Chondrocyte (in vitro differentiated cells): ENCODE data around the gene SEMA6A. TPM values are rescaled to one million over a fixed set of nuclear protein-coding genes. Genes with fewer than 3 reads are reported as not detected.

ENCODE experiments used
- DNase-seq: peaks from one replicate; pipeline ENCODE4 v3.0.0; 2021; ENCODE audit warnings: mixed read lengths, low spot score
- H3K27ac Mint-ChIP-seq: one replicate; pipeline ENCODE4 v1.8.0; 2021; ENCODE audit warnings: mild to moderate bottlenecking, moderate library complexity, mixed read lengths; ENCODE audit not compliant: unreplicated experiment
- H3K27me3 Mint-ChIP-seq: 2 replicates; pipeline ENCODE4 v1.8.0; 2021; ENCODE audit warnings: low read depth, mixed read lengths
- H3K36me3 Mint-ChIP-seq: 2 replicates; pipeline ENCODE4 v1.8.0; 2021; ENCODE audit warnings: low read depth, mixed read lengths
- H3K4me1 Mint-ChIP-seq: 2 replicates; pipeline ENCODE4 v1.8.0; 2021; ENCODE audit warnings: low read depth, mild to moderate bottlenecking, mixed read lengths
- H3K4me3 Mint-ChIP-seq: one replicate; pipeline ENCODE4 v1.8.0; 2021; ENCODE audit warnings: mild to moderate bottlenecking, moderate library complexity, mixed read lengths; ENCODE audit not compliant: unreplicated experiment
- H3K9me3 Mint-ChIP-seq: 2 replicates; pipeline ENCODE4 v1.8.0; 2021; ENCODE audit warnings: low read depth, mixed read lengths
- CTCF ChIP-seq: fragments of 200-600 bp; sonication (generic); IDR thresholded peaks from 2 replicates; pipeline ENCODE4 v1.5.0; 2021; ENCODE audit warnings: antibody characterized with exemption, mild to moderate bottlenecking, moderate library complexity
- total RNA-seq: library from RNA; stranded (reverse); gene quantifications from 3 replicates; pipeline ENCODE4 v1.2.1, GENCODE V29; 2021

The SEMA6A gene
- total RNA-seq, 1 donor from 2014 or later: 3.9 TPM

- H3K36me3 Mint-ChIP-seq: peaks cover 4% of the 10 kb centered on the region
- no peaks in the 10 kb centered on the region for H3K9me3 Mint-ChIP-seq
- no peak for TF ChIP-seq CTCF
- H3K27me3 Mint-ChIP-seq: no peaks in the 10 kb centered on the region
- peaks cover 18% of the 10 kb centered on the region for H3K4me1 Mint-ChIP-seq
- H3K27ac Mint-ChIP-seq: no peak overlapping the region
- no peak for DNase-seq
- no peak overlapping the region for H3K4me3 Mint-ChIP-seq
These were observed 125.2 kb downstream of the SEMA6A start for GRCh38 chr5:116449458-116449857.

- H3K27me3 Mint-ChIP-seq: no peaks in the 10 kb centered on the region
- peaks cover 6% of the 10 kb centered on the region for H3K36me3 Mint-ChIP-seq
- H3K27ac Mint-ChIP-seq: no peak overlapping the region
- no peak for DNase-seq
- peaks cover 13% of the 10 kb centered on the region for H3K4me1 Mint-ChIP-seq
- H3K4me3 Mint-ChIP-seq: no peak overlapping the region
- no peaks in the 10 kb centered on the region for H3K9me3 Mint-ChIP-seq
- no peak for TF ChIP-seq CTCF
These were observed 125.7 kb downstream of the SEMA6A start for GRCh38 chr5:116448870-116449427.

GRCh38 chr5:116448450-116448849 is 126.2 kb downstream of the SEMA6A start:
- no peaks in the 10 kb centered on the region for H3K9me3 Mint-ChIP-seq
- TF ChIP-seq CTCF: no peak
- H3K27me3 Mint-ChIP-seq: no peaks in the 10 kb centered on the region
- H3K36me3 Mint-ChIP-seq: peaks cover 6% of the 10 kb centered on the region
- peaks cover 8% of the 10 kb centered on the region for H3K4me1 Mint-ChIP-seq
- no peak overlapping the region for H3K4me3 Mint-ChIP-seq
- H3K27ac Mint-ChIP-seq: no peak overlapping the region
- DNase-seq: no peak

- Mint-ChIP-seq H3K9me3 (no peaks in the 10 kb centered on the region), H3K27ac (no peak overlapping the region), H3K4me1 (peaks cover 14% of the 10 kb centered on the region), H3K27me3 (no peaks in the 10 kb centered on the region), H3K4me3 (no peak overlapping the region), H3K36me3 (peaks cover 6% of the 10 kb centered on the region)
- no peak for DNase-seq
- no peak for TF ChIP-seq CTCF
These were observed 128.1 kb downstream of the SEMA6A start for GRCh38 chr5:116446356-116447005.

- DNase-seq: no peak
- Mint-ChIP-seq H3K4me1 (peaks cover 14% of the 10 kb centered on the region), H3K27ac (no peak overlapping the region), H3K9me3 (no peaks in the 10 kb centered on the region), H3K36me3 (peaks cover 6% of the 10 kb centered on the region), H3K27me3 (no peaks in the 10 kb centered on the region), H3K4me3 (no peak overlapping the region)
- no peak for TF ChIP-seq CTCF
These were observed 129.3 kb downstream of the SEMA6A start for GRCh38 chr5:116445311-116445710.
